ENCODE measurements around the gene METTL26.

The METTL26 gene

GRCh38 chr16:672851-673250 lies 36.7 kb upstream of the METTL26 start:
- Histone ChIP-seq H3K36me3 (replicated peaks; ENCODE audit: insufficient read depth, low read length) (no peaks in the 10 kb centered on the region; the same call in 1 of the 2 replicates), H3K4me3 (ENCODE audit: low read length) (no peak overlapping the region), H3F3A (ENCODE audit: insufficient read depth, low read length) (no peaks in the 10 kb centered on the region), H3K9me3 (replicated peaks; ENCODE audit: insufficient read depth, low read length) (no peaks in the 10 kb centered on the region), H3K79me2 (ENCODE audit: low read length) (peaks cover 24% of the 10 kb centered on the region), H3K9ac (ENCODE audit: low read length) (no peak overlapping the region), H3K9me2 (replicated peaks; ENCODE audit: insufficient read depth, low read length) (no peaks in the 10 kb centered on the region), H3K4me2 (ENCODE audit: low read depth, low read length) (no peak overlapping the region), H3K4me1 (ENCODE audit: low read length) (0 out of 2 replicates have a peak, but pooled peaks cover 6% of the 10 kb centered on the region), H4K20me1 (ENCODE audit: insufficient read depth, low read length) (no peaks in the 10 kb centered on the region), H3K27ac (ENCODE audit: low read length) (no peak overlapping the region), H2AFZ (ENCODE audit: low read length) (no peak overlapping the region), H3K27me3 (replicated peaks; ENCODE audit: insufficient read depth, low read length) (no peaks in the 10 kb centered on the region)
- no peak for DNase-seq
- TF ChIP-seq EZH2 (optimal IDR thresholded peaks at IDR 0.05; ENCODE audit: low read depth, low read length) (no peak), EZH2phosphoT487 (IDR thresholded peaks at IDR 0.05; ENCODE audit: low read length) (no peak), CTCF (IDR thresholded peaks at IDR 0.05; ENCODE audit: low read length) (no peak)

- H3F3A ChIP-seq (ENCODE audit: insufficient read depth, low read length): no peaks in the 10 kb centered on the region
- DNase-seq: no peak
- H3K4me1 ChIP-seq (ENCODE audit: low read length): peaks cover 9% of the 10 kb centered on the region; the same call in 1 of the 2 replicates
- H3K36me3 ChIP-seq (replicated peaks; ENCODE audit: insufficient read depth, low read length): no peaks in the 10 kb centered on the region; the same call in 1 of the 2 replicates
- H2AFZ ChIP-seq (ENCODE audit: low read length): no peak overlapping the region
- H3K27me3 ChIP-seq (replicated peaks; ENCODE audit: insufficient read depth, low read length): no peaks in the 10 kb centered on the region
- H3K4me2 ChIP-seq (ENCODE audit: low read depth, low read length): no peak overlapping the region
- no peaks in the 10 kb centered on the region for H3K9me2 ChIP-seq (replicated peaks; ENCODE audit: insufficient read depth, low read length)
- no peaks in the 10 kb centered on the region for H4K20me1 ChIP-seq (ENCODE audit: insufficient read depth, low read length)
- H3K9me3 ChIP-seq (replicated peaks; ENCODE audit: insufficient read depth, low read length): no peaks in the 10 kb centered on the region
- TF ChIP-seq EZH2phosphoT487 (IDR thresholded peaks at IDR 0.05; ENCODE audit: low read length) (no peak), EZH2 (optimal IDR thresholded peaks at IDR 0.05; ENCODE audit: low read depth, low read length) (no peak), CTCF (IDR thresholded peaks at IDR 0.05; ENCODE audit: low read length) (no peak)
- peaks cover 24% of the 10 kb centered on the region for H3K79me2 ChIP-seq (ENCODE audit: low read length)
- H3K9ac ChIP-seq (ENCODE audit: low read length): no peak overlapping the region
- H3K4me3 ChIP-seq (ENCODE audit: low read length): no peak overlapping the region
- no peak overlapping the region for H3K27ac ChIP-seq (ENCODE audit: low read length)
Measured at GRCh38 chr16:672371-672770, 36.3 kb upstream of the METTL26 start.

GRCh38 chr16:671353-672131 lies 35.4 kb upstream of the METTL26 start:
- DNase-seq: no peak
- no peak overlapping the region for H2AFZ ChIP-seq (ENCODE audit: low read length)
- H3K4me1 ChIP-seq (ENCODE audit: low read length): peaks cover 11% of the 10 kb centered on the region; the same call in 1 of the 2 replicates
- H3K9ac ChIP-seq (ENCODE audit: low read length): no peak overlapping the region
- TF ChIP-seq EZH2phosphoT487 (IDR thresholded peaks at IDR 0.05; ENCODE audit: low read length) (no peak), CTCF (IDR thresholded peaks at IDR 0.05; ENCODE audit: low read length) (no peak)
- no peaks in the 10 kb centered on the region for H4K20me1 ChIP-seq (ENCODE audit: insufficient read depth, low read length)
- no peaks in the 10 kb centered on the region for H3K9me2 ChIP-seq (replicated peaks; ENCODE audit: insufficient read depth, low read length)
- no peak overlapping the region for H3K4me3 ChIP-seq (ENCODE audit: low read length)
- H3K4me2 ChIP-seq (ENCODE audit: low read depth, low read length): no peak overlapping the region
- no peaks in the 10 kb centered on the region for H3K27me3 ChIP-seq (replicated peaks; ENCODE audit: insufficient read depth, low read length)
- H3K9me3 ChIP-seq (replicated peaks; ENCODE audit: insufficient read depth, low read length): no peaks in the 10 kb centered on the region
- H3F3A ChIP-seq (ENCODE audit: insufficient read depth, low read length): no peaks in the 10 kb centered on the region
- peaks cover 24% of the 10 kb centered on the region for H3K79me2 ChIP-seq (ENCODE audit: low read length)
- H3K36me3 ChIP-seq (replicated peaks; ENCODE audit: insufficient read depth, low read length): no peaks in the 10 kb centered on the region; the same call in 1 of the 2 replicates
- no peak overlapping the region for H3K27ac ChIP-seq (ENCODE audit: low read length)

Data from MM.1S (cell line).